NT2/D1 (cell line): ENCODE measurements around the gene PLCB3.

Source experiments
- DNase-seq: peaks from one replicate; pipeline ENCODE4 v3.0.0-alpha.2; 2011; ENCODE audit warnings: low read depth, low spot score
- H3K27me3 ChIP-seq: 2 replicates; pipeline ENCODE4 v1.6.0; 2011; ENCODE audit warnings: mild to moderate bottlenecking; ENCODE audit not compliant: insufficient read length, insufficient read depth
- H3K36me3 ChIP-seq: 2 replicates; pipeline ENCODE4 v1.6.1; 2011; ENCODE audit warnings: mild to moderate bottlenecking, low read length, mixed read lengths; ENCODE audit not compliant: insufficient read depth, insufficient read length
- H3K4me1 ChIP-seq: 2 replicates; pipeline ENCODE4 v1.5.1; 2011; ENCODE audit not compliant: insufficient read depth, insufficient read length
- H3K4me3 ChIP-seq: 2 replicates; pipeline ENCODE4 v1.5.1; 2011; ENCODE audit warnings: low read depth; ENCODE audit not compliant: insufficient read length
- H3K9ac ChIP-seq: 2 replicates; pipeline ENCODE4 v1.6.0; 2011; ENCODE audit warnings: low read depth; ENCODE audit not compliant: insufficient read length
- H3K9me3 ChIP-seq: 2 replicates; pipeline ENCODE4 v1.5.1; 2011; ENCODE audit warnings: mild to moderate bottlenecking, low read length; ENCODE audit not compliant: insufficient read depth
- SUZ12 ChIP-seq: IDR thresholded peaks from 2 replicates; pipeline ENCODE4 v1.6.1; 2011; ENCODE audit not compliant: insufficient read length, insufficient read depth; ENCODE audit errors: extremely low read depth
- YY1 ChIP-seq: IDR thresholded peaks from 2 replicates; pipeline ENCODE4 v1.6.1; 2011; ENCODE audit not compliant: insufficient read length, insufficient read depth
- ZNF274 ChIP-seq: IDR thresholded peaks from 2 replicates; pipeline ENCODE4 v1.6.1; 2011; ENCODE audit warnings: mild to moderate bottlenecking, low read depth, low read length

PLCB3 gene

DNA sequence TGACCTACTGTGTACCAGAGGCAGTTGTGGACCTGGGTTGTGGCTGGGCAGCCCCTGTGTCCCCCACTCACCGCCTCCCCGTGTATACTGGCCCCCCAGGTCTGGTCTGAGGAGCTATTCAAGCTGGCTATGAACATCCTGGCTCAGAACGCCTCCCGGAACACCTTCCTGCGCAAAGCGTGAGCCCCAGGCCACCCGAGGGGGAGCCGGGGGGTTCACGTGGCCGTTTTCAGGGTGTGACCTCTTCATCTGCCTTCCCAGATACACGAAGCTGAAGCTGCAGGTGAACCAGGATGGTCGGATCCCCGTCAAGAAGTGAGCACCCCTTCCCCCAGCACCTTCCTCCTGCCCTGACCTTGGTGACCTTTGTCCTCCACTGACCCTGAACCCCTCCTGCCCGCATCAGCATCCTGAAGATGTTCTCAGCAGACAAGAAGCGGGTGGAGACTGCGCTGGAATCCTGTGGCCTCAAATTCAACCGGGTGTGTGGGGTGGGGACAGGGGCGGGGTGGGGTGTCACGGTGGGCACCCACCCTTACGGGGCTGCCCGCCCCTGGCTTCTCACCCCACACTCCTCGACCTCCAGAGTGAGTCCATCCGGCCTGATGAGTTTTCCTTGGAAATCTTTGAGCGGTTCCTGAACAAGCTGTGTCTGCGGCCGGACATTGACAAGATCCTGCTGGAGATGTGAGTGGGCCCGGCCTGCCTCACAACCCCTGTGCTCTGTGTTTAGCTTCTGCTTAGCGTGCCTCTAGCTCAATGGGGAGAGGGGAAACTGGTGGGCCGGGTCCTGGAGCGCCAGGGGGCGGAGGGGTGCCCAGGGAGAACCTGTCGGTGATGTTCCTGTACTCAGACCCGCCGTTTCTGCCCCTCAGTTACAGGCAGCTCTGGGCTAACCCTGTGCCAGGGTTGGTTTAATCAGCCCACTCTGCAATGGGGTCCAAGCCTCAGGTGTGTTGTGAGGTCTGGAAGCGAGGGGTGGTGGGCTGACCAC, 4.1 kb downstream of the PLCB3 start:
- Histone ChIP-seq H3K9ac (no peak overlapping the region), H3K36me3 (peaks cover 66% of the 10 kb centered on the region), H3K9me3 (no peaks in the 10 kb centered on the region), H3K4me3 (no peak overlapping the region), H3K4me1 (peaks cover 18% of the 10 kb centered on the region), H3K27me3 (no peaks in the 10 kb centered on the region)
- no peak for DNase-seq
- TF ChIP-seq SUZ12 (no peak), YY1 (no peak), ZNF274 (no peak)

DNA sequence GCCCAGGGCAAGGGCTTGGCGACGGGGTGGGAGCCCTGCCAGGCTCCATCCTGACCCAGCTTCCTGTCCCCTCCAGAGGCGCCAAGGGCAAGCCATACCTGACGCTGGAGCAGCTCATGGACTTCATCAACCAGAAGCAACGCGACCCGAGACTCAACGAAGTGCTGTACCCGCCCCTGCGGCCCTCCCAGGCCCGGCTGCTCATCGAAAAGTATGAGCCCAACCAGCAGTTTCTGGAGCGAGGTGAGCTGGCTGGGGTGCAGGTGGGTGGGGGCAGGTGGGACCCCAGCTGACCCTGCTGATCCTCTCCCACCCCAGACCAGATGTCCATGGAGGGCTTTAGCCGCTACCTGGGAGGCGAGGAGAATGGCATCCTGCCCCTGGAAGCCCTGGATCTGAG, 5.0 kb downstream of the PLCB3 start:
- Histone ChIP-seq H3K9ac (no peak overlapping the region), H3K4me1 (peaks cover 12% of the 10 kb centered on the region), H3K9me3 (no peaks in the 10 kb centered on the region), H3K27me3 (no peaks in the 10 kb centered on the region), H3K4me3 (no peak overlapping the region), H3K36me3 (peaks cover 70% of the 10 kb centered on the region)
- TF ChIP-seq SUZ12 = no peak
- TF ChIP-seq ZNF274 = no peak
- no peak for TF ChIP-seq YY1
- DNase-seq = no peak

DNA sequence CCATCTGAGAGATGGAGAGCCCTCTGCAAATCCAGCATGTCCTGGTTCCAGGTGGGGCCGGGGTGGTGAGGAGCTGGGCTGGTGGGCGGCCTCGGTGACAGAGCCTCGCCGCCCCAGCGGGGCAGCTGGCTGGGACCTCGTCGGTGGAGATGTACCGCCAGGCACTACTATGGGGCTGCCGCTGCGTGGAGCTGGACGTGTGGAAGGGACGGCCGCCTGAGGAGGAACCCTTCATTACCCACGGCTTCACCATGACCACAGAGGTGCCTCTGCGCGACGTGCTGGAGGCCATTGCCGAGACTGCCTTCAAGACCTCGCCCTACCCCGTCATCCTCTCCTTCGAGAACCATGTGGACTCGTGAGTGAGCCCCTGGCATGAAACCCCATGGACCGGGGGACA, 7.0 kb downstream of the PLCB3 start:
- no peaks in the 10 kb centered on the region for H3K27me3 ChIP-seq
- H3K4me3 ChIP-seq = no peak overlapping the region
- DNase-seq = no peak
- H3K9me3 ChIP-seq = no peaks in the 10 kb centered on the region
- H3K9ac ChIP-seq = no peak overlapping the region
- peaks cover 13% of the 10 kb centered on the region for H3K4me1 ChIP-seq
- H3K36me3 ChIP-seq = peaks cover 85% of the 10 kb centered on the region
- TF ChIP-seq SUZ12 = no peak
- no peak for TF ChIP-seq YY1
- TF ChIP-seq ZNF274 = no peak

DNA sequence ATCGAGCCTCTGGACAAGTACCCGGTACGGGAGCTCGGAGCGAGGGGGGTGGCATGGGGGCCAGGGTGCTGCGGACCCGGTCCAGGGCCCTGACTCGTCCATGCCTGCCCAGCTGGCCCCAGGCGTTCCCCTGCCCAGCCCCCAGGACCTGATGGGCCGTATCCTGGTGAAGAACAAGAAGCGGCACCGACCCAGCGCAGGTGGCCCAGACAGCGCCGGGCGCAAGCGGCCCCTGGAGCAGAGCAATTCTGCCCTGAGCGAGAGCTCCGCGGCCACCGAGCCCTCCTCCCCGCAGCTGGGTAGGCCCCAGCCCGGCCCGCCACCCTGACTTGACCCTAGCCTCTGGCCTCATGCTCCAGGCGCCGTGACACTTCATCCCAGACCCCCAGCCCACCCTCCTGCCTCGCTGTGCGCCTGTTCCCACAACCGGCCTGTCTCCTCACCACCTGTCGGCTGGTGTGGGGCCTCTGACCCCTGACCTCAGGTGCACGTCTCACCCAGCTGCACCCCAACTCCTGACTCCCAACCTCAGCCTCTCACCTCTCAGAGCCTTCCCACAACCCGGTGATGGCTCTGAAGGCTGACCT, 7.7 kb downstream of the PLCB3 start:
- Histone ChIP-seq H3K4me3 (no peak overlapping the region), H3K4me1 (peaks cover 17% of the 10 kb centered on the region), H3K27me3 (no peaks in the 10 kb centered on the region), H3K9me3 (no peaks in the 10 kb centered on the region), H3K9ac (no peak overlapping the region), H3K36me3 (peaks cover 87% of the 10 kb centered on the region)
- DNase-seq = no peak
- TF ChIP-seq ZNF274 (no peak), YY1 (no peak), SUZ12 (no peak)

DNA sequence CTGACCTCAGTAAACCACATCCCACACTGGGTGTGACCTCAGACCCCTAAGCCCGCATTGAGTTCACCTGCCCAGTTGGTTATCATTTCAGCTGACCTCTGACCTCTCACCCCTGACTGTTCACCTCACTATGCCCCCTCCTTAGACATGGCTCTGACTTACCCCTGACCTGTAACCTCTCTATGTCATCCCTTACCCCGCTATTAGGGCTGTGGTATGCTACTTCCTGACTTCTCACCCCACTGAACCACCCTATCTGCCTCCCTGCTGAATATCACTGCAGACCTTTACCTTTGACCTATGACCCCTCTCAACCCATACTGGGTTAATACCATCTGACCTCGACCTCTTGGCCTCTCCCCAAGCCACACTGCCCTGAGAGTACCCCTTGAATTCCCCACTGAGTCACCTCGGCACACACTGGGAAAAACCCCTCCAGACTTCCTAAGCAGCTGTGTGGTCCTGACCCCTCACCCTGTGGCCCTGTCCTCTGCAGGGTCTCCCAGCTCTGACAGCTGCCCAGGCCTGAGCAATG, 8.3 kb downstream of the PLCB3 start:
- no peak for TF ChIP-seq ZNF274
- no peak for TF ChIP-seq YY1
- TF ChIP-seq SUZ12 = no peak
- Histone ChIP-seq H3K36me3 (peaks cover 87% of the 10 kb centered on the region), H3K27me3 (no peaks in the 10 kb centered on the region), H3K4me3 (no peak overlapping the region), H3K9ac (no peak overlapping the region), H3K9me3 (no peaks in the 10 kb centered on the region), H3K4me1 (peaks cover 20% of the 10 kb centered on the region)
- DNase-seq = no peak

DNA sequence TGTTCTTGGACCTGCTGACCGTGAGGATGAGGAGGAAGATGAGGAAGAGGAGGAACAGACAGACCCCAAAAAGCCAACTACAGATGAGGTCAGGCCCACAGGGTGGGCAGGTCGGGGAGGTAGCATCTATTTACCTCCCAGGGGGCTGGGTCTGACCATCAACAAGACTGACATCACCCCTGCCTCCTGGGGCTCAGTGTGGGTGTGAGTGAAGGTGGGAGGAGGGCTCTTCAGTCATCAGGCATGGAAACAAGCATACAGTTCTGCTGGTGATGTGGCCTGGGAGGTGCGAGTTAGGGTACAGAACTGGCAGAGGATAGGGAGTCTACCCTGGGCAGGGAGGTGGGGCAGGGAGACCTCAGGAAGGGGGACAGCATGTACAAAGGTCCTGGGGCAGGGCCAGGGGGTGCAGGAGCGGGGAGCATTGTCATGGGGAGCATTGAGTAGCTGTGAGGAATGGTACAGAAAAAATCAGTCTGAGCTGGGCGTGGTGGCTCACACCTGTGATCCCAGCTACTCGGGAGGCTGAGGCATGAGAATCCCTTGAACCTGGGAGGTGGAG, 8.9 kb downstream of the PLCB3 start:
- H3K4me1 ChIP-seq = peaks cover 20% of the 10 kb centered on the region
- H3K36me3 ChIP-seq = peaks cover 84% of the 10 kb centered on the region
- no peak overlapping the region for H3K4me3 ChIP-seq
- H3K9me3 ChIP-seq = no peaks in the 10 kb centered on the region
- DNase-seq = no peak
- TF ChIP-seq SUZ12 (no peak), ZNF274 (no peak), YY1 (no peak)
- no peaks in the 10 kb centered on the region for H3K27me3 ChIP-seq
- H3K9ac ChIP-seq = no peak overlapping the region
